ENCODE data around the gene RIC3.

RIC3 gene

DNA sequence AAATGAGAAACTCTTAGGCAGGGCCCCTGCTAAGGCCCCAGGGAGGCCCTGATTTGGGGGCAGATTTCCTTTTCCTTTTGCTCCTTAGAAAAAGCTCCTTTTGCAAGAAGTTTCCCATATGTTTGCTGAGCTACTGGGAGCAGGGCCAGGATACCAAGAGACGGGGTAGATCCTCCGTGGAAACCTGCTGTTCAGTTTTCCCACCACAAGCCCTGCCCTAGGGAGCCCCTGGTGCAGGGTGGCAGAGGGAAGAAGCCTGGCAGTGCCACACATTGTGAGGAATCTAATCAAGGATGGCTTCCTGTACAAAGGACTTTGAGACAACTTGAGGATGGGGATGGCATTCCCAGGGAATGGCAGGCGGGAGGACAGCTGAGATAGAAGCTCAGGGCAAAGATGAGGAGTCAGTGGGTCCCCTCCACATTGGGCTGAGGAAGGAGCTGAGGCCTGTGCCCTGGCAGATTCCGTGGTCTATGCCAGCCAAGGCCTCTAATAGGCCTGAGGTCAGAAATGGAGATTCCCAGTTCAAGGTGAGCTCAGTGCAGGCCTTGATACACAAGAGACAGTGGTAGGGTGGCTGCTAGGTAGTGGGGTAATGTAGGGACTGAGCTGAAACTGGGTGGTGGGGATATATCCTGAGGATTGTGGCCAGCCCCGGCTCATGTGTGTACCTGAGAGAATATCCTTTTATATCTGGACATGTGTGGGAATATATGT, 72.9 kb downstream of the RIC3 start:
- no peaks in the 10 kb centered on the region for H3K36me3 Mint-ChIP-seq (ENCODE audit: low read depth)
- no peak overlapping the region for H3K27ac Mint-ChIP-seq
- no peaks in the 10 kb centered on the region for H3K27me3 Mint-ChIP-seq
- H3K4me1 Mint-ChIP-seq (ENCODE audit: low read depth), result no peaks in the 10 kb centered on the region
- intact Hi-C loops (cut with micrococcal nuclease), result loop anchor here (10.0 kb wide), 2 partner anchors 201 to 1001 kb away; no protein-coding TSS in a partner anchor
- no peak overlapping the region for H3K4me3 Mint-ChIP-seq
- no peaks in the 10 kb centered on the region for H3K9me3 Mint-ChIP-seq

DNA sequence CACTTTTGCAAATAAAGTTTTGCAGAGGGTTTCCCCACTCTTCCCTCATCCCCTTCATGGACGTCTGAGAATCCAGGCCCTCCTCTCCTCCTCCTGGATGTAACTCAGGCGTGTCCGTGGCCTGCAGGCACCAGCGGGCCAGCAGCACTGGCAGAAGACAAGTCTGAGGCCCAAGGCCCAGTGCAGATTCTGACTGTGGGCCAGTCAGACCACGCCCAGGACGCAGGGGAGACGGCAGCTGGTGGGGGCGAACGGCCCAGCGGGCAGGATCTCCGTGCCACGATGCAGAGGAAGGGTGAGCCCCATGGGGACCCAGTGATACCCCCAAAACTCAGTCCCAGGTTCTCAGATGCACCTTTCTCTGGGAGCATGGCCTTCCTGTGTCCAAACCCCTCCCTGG, 73.5 kb downstream of the RIC3 start:
- no peaks in the 10 kb centered on the region for H3K36me3 Mint-ChIP-seq (ENCODE audit: low read depth)
- no peak overlapping the region for H3K27ac Mint-ChIP-seq
- intact Hi-C loops (cut with micrococcal nuclease), result loop anchor here (10.0 kb wide), 2 partner anchors 201 to 1001 kb away; no protein-coding TSS in a partner anchor
- no peaks in the 10 kb centered on the region for H3K9me3 Mint-ChIP-seq
- no peaks in the 10 kb centered on the region for H3K4me1 Mint-ChIP-seq (ENCODE audit: low read depth)
- H3K27me3 Mint-ChIP-seq, result no peaks in the 10 kb centered on the region
- no peak overlapping the region for H3K4me3 Mint-ChIP-seq

DNA sequence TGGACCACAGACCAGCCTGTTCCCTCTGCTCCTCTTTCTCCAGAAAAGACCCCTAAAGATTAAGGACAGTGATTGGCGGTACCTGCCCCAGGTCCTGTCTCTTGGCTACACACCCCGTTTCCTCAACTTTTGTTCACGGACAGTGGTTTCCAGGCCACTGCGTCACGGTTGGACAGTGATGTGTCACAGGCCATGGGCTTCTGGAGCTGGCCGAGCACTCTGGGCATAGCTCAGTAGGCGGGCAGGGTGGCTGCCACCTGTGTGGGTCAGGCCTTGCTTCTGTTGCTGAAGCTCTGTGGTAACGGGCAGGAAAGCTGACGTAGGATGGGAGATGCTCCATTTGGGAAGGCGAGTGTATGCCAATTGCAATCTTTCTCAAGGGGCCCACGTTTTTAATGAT, 74.2 kb downstream of the RIC3 start:
- H3K4me3 Mint-ChIP-seq, result no peak overlapping the region
- H3K27ac Mint-ChIP-seq, result no peak overlapping the region
- no peaks in the 10 kb centered on the region for H3K36me3 Mint-ChIP-seq (ENCODE audit: low read depth)
- intact Hi-C loops (cut with micrococcal nuclease), result loop anchor here (10.0 kb wide), 2 partner anchors 200 to 1000 kb away; no protein-coding TSS in a partner anchor
- H3K27me3 Mint-ChIP-seq, result no peaks in the 10 kb centered on the region
- no peaks in the 10 kb centered on the region for H3K9me3 Mint-ChIP-seq
- H3K4me1 Mint-ChIP-seq (ENCODE audit: low read depth), result no peaks in the 10 kb centered on the region

- no peak overlapping the region for H3K27ac Mint-ChIP-seq
- intact Hi-C loops (cut with micrococcal nuclease), result loop anchor here (10.0 kb wide), 2 partner anchors 199 to 999 kb away; no protein-coding TSS in a partner anchor
- no peak overlapping the region for H3K4me3 Mint-ChIP-seq
- no peaks in the 10 kb centered on the region for H3K36me3 Mint-ChIP-seq (ENCODE audit: low read depth)
- no peaks in the 10 kb centered on the region for H3K9me3 Mint-ChIP-seq
- no peaks in the 10 kb centered on the region for H3K4me1 Mint-ChIP-seq (ENCODE audit: low read depth)
- H3K27me3 Mint-ChIP-seq, result no peaks in the 10 kb centered on the region
Measured at GRCh38 chr11:8093931-8094575, 74.8 kb downstream of the RIC3 start.

DNA sequence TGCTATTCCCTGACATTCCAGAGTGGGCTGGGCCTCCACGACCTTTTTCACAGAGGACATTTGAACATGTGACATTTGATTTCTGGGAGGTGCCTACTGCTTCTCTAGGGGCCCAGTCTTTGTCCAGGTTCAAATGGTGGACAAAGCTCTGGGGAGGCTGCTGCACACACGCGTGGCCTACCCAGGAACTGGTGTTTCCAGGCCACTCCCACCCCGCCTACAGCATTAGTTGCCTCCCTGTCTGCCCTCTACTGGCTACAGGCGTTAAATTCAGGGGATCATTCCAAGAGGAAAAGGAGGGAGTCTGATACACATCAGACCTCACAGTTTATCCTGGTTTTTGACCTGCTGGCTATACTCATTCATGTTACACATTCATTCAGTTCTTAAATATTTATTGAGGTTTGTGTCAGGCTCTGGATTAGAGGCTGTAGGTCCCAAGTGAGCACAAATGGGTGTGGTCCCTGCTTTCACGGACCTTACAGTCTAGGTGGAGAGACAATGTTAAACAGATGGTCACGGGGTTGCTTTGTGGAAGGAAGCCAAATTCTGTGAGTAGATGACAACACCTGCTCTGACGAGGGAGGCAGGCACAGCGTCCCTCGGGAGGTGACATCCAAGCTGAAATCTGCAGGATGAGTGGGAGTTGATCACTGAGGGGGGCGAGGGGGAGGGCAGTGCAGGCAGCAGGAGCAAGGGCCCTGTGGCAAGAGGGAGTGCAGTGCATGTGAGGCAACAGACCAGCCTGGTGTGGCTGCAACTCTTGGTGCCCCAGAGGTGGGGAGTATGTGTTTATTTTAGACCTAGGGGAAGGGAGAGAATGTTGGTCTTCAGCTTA, 76.0 kb downstream of the RIC3 start:
- no peak overlapping the region for H3K4me3 Mint-ChIP-seq
- H3K27ac Mint-ChIP-seq, result no peak overlapping the region
- H3K27me3 Mint-ChIP-seq, result no peaks in the 10 kb centered on the region
- no peaks in the 10 kb centered on the region for H3K36me3 Mint-ChIP-seq (ENCODE audit: low read depth)
- H3K9me3 Mint-ChIP-seq, result no peaks in the 10 kb centered on the region
- intact Hi-C loops (cut with micrococcal nuclease), result loop anchor here (10.0 kb wide), 2 partner anchors 198 to 998 kb away; no protein-coding TSS in a partner anchor
- no peaks in the 10 kb centered on the region for H3K4me1 Mint-ChIP-seq (ENCODE audit: low read depth)

GRCh38 chr11:8091721-8092120, 77.1 kb downstream of the RIC3 start:
- Mint-ChIP-seq H3K4me1 (ENCODE audit: low read depth) (no peaks in the 10 kb centered on the region), H3K27ac (no peak overlapping the region), H3K4me3 (no peak overlapping the region), H3K9me3 (no peaks in the 10 kb centered on the region), H3K27me3 (no peaks in the 10 kb centered on the region), H3K36me3 (ENCODE audit: low read depth) (no peaks in the 10 kb centered on the region)
- intact Hi-C loops (cut with micrococcal nuclease), result loop anchor here (10.0 kb wide), 2 partner anchors 197 to 997 kb away; no protein-coding TSS in a partner anchor

- Mint-ChIP-seq H3K36me3 (ENCODE audit: low read depth) (no peaks in the 10 kb centered on the region), H3K4me3 (no peak overlapping the region), H3K9me3 (no peaks in the 10 kb centered on the region), H3K27ac (no peak overlapping the region), H3K27me3 (peaks cover under 1% of the 10 kb centered on the region), H3K4me1 (ENCODE audit: low read depth) (no peaks in the 10 kb centered on the region)
- intact Hi-C loops (cut with micrococcal nuclease), result loop anchor here (10.0 kb wide), 2 partner anchors 196 to 996 kb away; no protein-coding TSS in a partner anchor
Measured at GRCh38 chr11:8090756-8091155, 78.1 kb downstream of the RIC3 start.

- H3K27ac Mint-ChIP-seq, result no peak overlapping the region
- no peaks in the 10 kb centered on the region for H3K9me3 Mint-ChIP-seq
- H3K4me1 Mint-ChIP-seq (ENCODE audit: low read depth), result no peaks in the 10 kb centered on the region
- peaks cover 6% of the 10 kb centered on the region for H3K27me3 Mint-ChIP-seq
- no peaks in the 10 kb centered on the region for H3K36me3 Mint-ChIP-seq (ENCODE audit: low read depth)
- no peak overlapping the region for H3K4me3 Mint-ChIP-seq
- intact Hi-C loops (cut with micrococcal nuclease), result loop anchor here (10.0 kb wide), 2 partner anchors 195 to 995 kb away; no protein-coding TSS in a partner anchor
Measured at GRCh38 chr11:8089791-8090510, 78.9 kb downstream of the RIC3 start.

DNA sequence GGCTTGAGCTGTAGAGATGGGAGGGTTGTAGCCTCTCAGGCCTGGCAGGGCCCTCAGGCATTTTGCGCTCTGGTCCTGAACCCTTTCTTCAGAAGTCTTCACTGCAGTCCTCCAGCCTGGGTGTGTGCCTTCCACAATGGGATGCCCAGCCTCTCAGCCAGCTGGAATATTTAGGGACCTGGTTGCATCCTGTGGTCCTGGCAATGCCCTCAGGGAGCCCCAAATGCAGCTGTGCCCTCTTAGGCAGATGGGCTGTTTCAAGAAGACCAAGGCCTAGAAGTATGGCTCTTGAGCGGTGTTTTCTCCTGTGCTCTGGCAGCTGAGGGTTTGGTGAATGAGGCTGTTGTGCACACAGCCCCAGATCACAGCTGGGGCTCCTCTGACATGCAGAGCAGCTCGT, 81.1 kb downstream of the RIC3 start:
- Mint-ChIP-seq H3K4me3 (no peak overlapping the region), H3K4me1 (ENCODE audit: low read depth) (no peaks in the 10 kb centered on the region), H3K9me3 (no peaks in the 10 kb centered on the region), H3K36me3 (ENCODE audit: low read depth) (no peaks in the 10 kb centered on the region), H3K27me3 (peaks cover 17% of the 10 kb centered on the region), H3K27ac (no peak overlapping the region)
- intact Hi-C loops (cut with micrococcal nuclease), result no loop called here

DNA sequence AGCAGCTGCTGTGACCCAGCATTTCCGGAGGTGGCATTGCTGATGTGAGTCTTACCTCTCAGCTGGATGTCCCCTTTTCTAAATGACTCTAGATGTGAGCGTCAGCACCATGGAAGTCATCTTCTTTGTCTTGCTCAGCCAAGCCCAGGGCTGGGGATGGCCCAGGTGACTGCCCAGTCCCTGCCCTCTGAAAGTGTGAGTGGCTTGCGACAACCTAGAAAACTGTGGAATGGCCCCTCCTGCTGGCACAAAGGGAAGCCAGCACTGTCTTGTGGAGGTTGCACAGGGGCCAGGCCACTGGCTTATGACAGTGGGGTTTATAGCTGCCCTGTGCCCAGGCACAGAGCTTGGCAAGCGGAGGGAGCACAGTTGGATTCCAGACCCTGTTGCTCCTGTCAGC, 81.6 kb downstream of the RIC3 start:
- no peaks in the 10 kb centered on the region for H3K36me3 Mint-ChIP-seq (ENCODE audit: low read depth)
- no peaks in the 10 kb centered on the region for H3K4me1 Mint-ChIP-seq (ENCODE audit: low read depth)
- no peak overlapping the region for H3K4me3 Mint-ChIP-seq
- no peaks in the 10 kb centered on the region for H3K9me3 Mint-ChIP-seq
- intact Hi-C loops (cut with micrococcal nuclease), result no loop called here
- H3K27me3 Mint-ChIP-seq, result peaks cover 23% of the 10 kb centered on the region
- H3K27ac Mint-ChIP-seq, result no peak overlapping the region

DNA sequence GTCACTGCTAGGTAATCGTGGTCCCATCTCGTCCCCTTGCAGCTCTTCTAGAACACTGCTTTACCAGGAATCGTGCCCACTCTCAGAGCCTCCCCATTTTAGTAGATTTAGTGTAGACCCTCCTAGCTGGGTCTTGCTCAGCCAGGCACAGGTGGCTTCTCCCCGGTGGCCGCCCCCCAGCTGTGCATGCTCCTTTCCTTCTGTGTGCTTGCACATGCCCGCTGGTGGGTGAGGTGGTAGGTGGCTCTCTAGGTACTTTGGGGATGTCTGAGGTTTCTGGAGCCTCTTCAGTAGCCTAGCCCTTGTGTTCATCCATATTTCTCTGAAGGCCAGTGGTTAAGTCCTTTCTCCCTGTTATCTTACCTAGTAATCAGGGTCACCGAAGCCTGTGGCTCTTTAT, 82.3 kb downstream of the RIC3 start:
- Mint-ChIP-seq H3K27me3 (peaks cover 29% of the 10 kb centered on the region), H3K27ac (no peak overlapping the region), H3K4me3 (no peak overlapping the region), H3K36me3 (ENCODE audit: low read depth) (no peaks in the 10 kb centered on the region), H3K9me3 (no peaks in the 10 kb centered on the region), H3K4me1 (ENCODE audit: low read depth) (no peaks in the 10 kb centered on the region)
- intact Hi-C loops (cut with micrococcal nuclease), result no loop called here

- no peak overlapping the region for H3K27ac Mint-ChIP-seq
- no peaks in the 10 kb centered on the region for H3K36me3 Mint-ChIP-seq (ENCODE audit: low read depth)
- intact Hi-C loops (cut with micrococcal nuclease), result no loop called here
- no peaks in the 10 kb centered on the region for H3K9me3 Mint-ChIP-seq
- peaks cover 32% of the 10 kb centered on the region for H3K27me3 Mint-ChIP-seq
- H3K4me1 Mint-ChIP-seq (ENCODE audit: low read depth), result no peaks in the 10 kb centered on the region
- no peak overlapping the region for H3K4me3 Mint-ChIP-seq
Measured at GRCh38 chr11:8086001-8086479, 82.8 kb downstream of the RIC3 start.

- intact Hi-C loops (cut with micrococcal nuclease), result no loop called here
Measured at GRCh38 chr11:8085011-8085645, 83.7 kb downstream of the RIC3 start.

More at GRCh38 chr11:8085011-8085645, 83.7 kb downstream of the RIC3 start:
- Mint-ChIP-seq H3K9me3 (no peaks in the 10 kb centered on the region), H3K4me1 (ENCODE audit: low read depth) (no peaks in the 10 kb centered on the region), H3K36me3 (ENCODE audit: low read depth) (no peaks in the 10 kb centered on the region), H3K27ac (no peak overlapping the region), H3K4me3 (no peak overlapping the region), H3K27me3 (peaks cover 39% of the 10 kb centered on the region)
